Neural crest cell (in vitro differentiated cells): Measurements from ENCODE around the gene PLA2G4F. TPM values are rescaled to one million over a fixed set of nuclear protein-coding genes. Genes with fewer than 3 reads are reported as not detected.
A peak's percentile ranks its signal among the peaks of the same experiment; 100 is the strongest.

Experiments
- DNase-seq: peaks from one replicate; pipeline ENCODE4 v3.0.0; 2021; ENCODE audit warnings: low read depth, mixed read lengths, low spot score
- H3K27ac Mint-ChIP-seq: one replicate; pipeline ENCODE4 v1.8.0; 2021; ENCODE audit warnings: mild to moderate bottlenecking, mixed read lengths; ENCODE audit not compliant: unreplicated experiment
- H3K27me3 Mint-ChIP-seq: 2 replicates; pipeline ENCODE4 v1.8.0; 2021; ENCODE audit warnings: low read depth, mild to moderate bottlenecking, mixed read lengths
- H3K36me3 Mint-ChIP-seq: 2 replicates; pipeline ENCODE4 v1.8.0; 2021; ENCODE audit warnings: low read depth, mild to moderate bottlenecking, mixed read lengths
- H3K4me1 Mint-ChIP-seq: 2 replicates; pipeline ENCODE4 v1.8.0; 2021; ENCODE audit warnings: mixed read lengths
- H3K4me3 Mint-ChIP-seq: one replicate; pipeline ENCODE4 v1.8.0; 2021; ENCODE audit warnings: mild to moderate bottlenecking, mixed read lengths
- H3K9me3 Mint-ChIP-seq: 2 replicates; pipeline ENCODE4 v1.8.0; 2021; ENCODE audit warnings: mixed read lengths
- total RNA-seq: library from RNA; stranded (reverse); gene quantifications from 2 replicates; pipeline ENCODE4 v1.2.1, GENCODE V29; 2021
- TF ChIP-seq, protein P1 (sequence below): fragments of 200-600 bp; sonication (generic); conservative IDR thresholded peaks from 2 replicates; pipeline ENCODE4 v1.5.0; 2021; ENCODE audit warnings: antibody characterized with exemption, mild to moderate bottlenecking

Gene PLA2G4F
- total RNA-seq, 1 donor from 2014 or later: not detected

DNA sequence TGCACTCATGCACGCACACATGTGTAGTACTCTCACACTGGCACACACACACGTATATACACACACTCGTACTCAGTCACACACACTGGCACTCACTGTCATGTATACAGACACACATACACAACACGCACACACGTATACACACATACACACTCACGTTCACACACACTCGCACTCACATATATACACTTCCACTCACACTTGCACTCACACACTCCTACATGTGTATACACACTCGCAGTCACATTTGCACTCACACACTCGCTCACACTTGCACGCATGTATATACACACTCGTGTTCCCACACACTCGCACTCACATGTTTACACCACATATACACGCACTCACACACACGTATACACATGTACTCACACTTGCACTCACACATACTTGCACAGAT lies 1.5 kb downstream of the PLA2G4F start:
- Mint-ChIP-seq H3K9me3 (no peaks in the 10 kb centered on the region), H3K36me3 (peaks cover 2% of the 10 kb centered on the region), H3K4me1 (peaks cover 4% of the 10 kb centered on the region), H3K27me3 (no peaks in the 10 kb centered on the region), H3K4me3 (no peak overlapping the region), H3K27ac (no peak overlapping the region)
- TF ChIP-seq, protein P1, sequence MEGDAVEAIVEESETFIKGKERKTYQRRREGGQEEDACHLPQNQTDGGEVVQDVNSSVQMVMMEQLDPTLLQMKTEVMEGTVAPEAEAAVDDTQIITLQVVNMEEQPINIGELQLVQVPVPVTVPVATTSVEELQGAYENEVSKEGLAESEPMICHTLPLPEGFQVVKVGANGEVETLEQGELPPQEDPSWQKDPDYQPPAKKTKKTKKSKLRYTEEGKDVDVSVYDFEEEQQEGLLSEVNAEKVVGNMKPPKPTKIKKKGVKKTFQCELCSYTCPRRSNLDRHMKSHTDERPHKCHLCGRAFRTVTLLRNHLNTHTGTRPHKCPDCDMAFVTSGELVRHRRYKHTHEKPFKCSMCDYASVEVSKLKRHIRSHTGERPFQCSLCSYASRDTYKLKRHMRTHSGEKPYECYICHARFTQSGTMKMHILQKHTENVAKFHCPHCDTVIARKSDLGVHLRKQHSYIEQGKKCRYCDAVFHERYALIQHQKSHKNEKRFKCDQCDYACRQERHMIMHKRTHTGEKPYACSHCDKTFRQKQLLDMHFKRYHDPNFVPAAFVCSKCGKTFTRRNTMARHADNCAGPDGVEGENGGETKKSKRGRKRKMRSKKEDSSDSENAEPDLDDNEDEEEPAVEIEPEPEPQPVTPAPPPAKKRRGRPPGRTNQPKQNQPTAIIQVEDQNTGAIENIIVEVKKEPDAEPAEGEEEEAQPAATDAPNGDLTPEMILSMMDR: no peak
- DNase-seq: no peak

DNA sequence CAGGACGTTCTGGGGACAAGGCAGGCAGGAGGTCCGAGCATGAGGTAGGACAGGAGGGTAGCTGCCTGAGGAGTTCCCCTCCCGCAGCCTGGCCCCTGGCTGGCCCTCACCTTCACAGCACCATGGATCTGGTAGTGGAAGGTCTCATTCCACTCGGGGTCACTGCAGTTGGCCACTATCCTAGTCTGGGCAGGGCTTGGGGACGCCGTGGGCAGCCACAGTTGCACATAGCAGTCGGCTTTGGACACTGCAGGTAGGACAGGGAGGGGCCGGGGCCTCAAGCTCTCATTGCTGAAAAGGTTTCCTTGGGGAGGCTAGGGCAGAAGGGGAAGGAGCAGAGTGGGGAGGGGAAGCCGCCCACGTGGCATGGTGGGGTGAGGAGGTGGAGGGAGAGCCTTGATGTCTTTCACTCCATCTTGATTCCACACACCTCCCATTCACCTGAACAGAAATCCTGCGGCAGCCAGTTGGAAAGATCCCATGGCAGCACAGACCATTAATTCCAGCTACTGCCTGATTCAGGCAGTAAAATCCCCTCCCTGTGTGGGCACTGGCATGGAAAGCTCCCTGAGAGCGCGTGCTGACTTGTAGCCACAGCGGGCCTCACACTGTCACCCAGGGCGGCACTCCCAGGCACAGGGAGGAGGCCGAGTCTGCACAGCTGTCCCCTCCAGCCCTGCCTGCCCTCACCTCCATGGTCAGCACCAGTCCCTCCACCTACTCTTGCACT lies 2.1 kb downstream of the PLA2G4F start:
- H3K27ac Mint-ChIP-seq: no peak overlapping the region
- no peaks in the 10 kb centered on the region for H3K9me3 Mint-ChIP-seq
- peaks cover 2% of the 10 kb centered on the region for H3K36me3 Mint-ChIP-seq
- TF ChIP-seq, protein P1: no peak
- DNase-seq: no peak
- H3K4me1 Mint-ChIP-seq: peaks cover 4% of the 10 kb centered on the region
- H3K4me3 Mint-ChIP-seq: no peak overlapping the region
- H3K27me3 Mint-ChIP-seq: no peaks in the 10 kb centered on the region

DNA sequence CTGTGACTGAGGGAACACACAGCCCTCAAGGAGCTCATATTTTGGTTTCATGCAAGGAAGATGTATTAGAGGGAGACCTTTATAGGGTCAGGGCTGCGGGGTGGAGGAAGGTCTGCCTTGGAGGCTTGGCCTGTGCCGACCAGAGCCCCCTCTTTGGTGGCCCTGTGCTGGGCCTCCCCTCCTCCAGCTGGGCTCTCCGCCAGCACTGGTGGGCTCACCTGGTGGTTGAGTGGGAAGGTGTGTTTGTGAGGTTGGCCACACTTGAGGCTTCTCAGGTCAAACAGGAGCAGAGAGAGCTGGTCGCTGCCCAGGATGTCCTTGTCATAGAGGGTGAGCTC lies 2.6 kb downstream of the PLA2G4F start:
- Mint-ChIP-seq H3K27ac (no peak overlapping the region), H3K36me3 (peaks cover 2% of the 10 kb centered on the region), H3K4me1 (peaks cover 4% of the 10 kb centered on the region), H3K4me3 (no peak overlapping the region), H3K27me3 (no peaks in the 10 kb centered on the region), H3K9me3 (no peaks in the 10 kb centered on the region)
- DNase-seq: no peak
- TF ChIP-seq, protein P1: no peak

DNA sequence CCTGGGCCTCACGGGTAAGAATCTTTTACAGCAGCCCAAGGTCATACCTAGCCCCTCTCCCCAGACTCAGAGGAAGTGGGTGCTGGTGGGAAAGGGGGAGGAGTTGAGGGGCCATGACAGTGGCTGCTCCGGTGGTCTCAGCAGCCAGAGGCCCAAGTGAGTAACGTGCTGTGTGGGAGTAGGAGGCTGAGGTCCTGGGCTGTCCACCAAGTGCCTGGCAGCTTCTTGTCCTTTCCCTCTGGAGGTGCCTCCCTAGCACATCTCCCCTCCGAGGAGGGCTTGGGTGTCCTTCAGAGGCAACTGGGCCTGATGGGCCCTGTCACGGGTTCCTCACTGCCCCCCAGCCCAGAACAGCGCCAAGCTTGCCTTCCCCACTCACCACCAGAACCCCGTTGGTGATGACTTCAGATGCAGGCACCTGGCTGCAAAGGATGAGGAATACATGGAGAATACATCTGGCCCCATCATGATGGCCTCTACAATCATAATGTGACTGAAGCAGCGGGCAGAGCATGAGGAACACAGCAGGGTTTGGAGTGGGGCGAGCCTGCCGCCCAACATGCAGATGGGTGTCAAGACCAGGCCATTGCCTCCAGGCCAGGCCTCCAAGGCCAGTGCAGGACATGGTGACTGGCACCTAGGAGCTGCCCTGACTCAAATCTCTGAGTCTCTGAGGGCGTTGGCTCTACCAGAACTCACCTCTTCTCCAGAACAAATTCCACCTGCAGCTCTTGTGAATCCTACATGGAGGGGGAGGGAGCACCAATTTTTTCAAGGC lies 3.3 kb downstream of the PLA2G4F start:
- no peak for DNase-seq
- TF ChIP-seq, protein P1: no peak
- Mint-ChIP-seq H3K36me3 (no peaks in the 10 kb centered on the region), H3K4me3 (no peak overlapping the region), H3K9me3 (no peaks in the 10 kb centered on the region), H3K4me1 (peaks cover 4% of the 10 kb centered on the region), H3K27ac (no peak overlapping the region), H3K27me3 (no peaks in the 10 kb centered on the region)

DNA sequence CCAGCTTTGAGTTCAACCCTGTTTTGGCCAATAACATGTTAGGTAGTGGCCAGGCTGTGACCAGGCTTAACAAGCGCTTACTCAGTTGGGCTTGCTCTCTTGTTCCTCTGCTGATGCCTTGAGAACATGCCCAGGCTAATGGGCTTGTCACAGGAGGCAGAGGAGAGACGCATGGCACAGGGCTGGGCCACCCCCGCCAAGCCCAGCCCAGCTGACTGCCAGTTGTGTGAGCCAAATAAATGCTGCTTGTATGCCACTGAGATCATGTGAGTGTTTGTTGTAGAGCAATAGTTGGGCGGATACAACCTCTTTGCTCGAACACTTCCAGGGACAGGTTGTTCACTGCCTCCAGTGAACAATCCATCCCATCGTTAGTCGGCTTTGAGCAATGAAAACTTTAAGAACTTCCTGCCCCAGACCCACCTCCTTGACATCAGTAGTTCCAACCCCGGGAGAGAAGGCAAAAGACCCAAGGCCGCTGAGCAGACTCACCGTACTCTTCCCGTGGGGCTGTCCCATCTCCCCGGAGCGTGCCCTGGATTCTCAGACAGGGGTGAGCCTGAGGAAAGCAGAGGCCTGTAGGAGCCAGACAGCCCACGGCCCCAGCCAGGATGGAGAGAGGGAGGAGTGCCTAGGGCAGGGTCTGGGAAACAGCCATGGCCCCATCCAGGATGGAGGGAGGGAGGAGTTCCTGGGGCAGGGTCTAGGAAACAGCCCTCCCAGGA lies 4.1 kb downstream of the PLA2G4F start:
- H3K4me3 Mint-ChIP-seq: no peak overlapping the region
- H3K27ac Mint-ChIP-seq: peak overlapping the region; percentile 40
- no peaks in the 10 kb centered on the region for H3K27me3 Mint-ChIP-seq
- DNase-seq: no peak
- no peaks in the 10 kb centered on the region for H3K36me3 Mint-ChIP-seq
- TF ChIP-seq, protein P1: no peak
- H3K9me3 Mint-ChIP-seq: no peaks in the 10 kb centered on the region
- H3K4me1 Mint-ChIP-seq: peaks cover 4% of the 10 kb centered on the region
